ENCODE measurements around the gene DHX38. TPM values are rescaled to one million over a fixed set of nuclear protein-coding genes. Genes with fewer than 3 reads are reported as not detected.

Gene DHX38
- total and polyA plus RNA-seq, 2 of the 13 experiments (the other 11 are each of a cell fraction or from before 2014, with no cell fraction given) = 54.4 to 85.9 TPM

GRCh38 chr16:72162105-72162692 lies 68.6 kb downstream of the DHX38 start (continued):
- TF ChIP-seq TIGD3 (CRISPR knock-in tag; IDR thresholded peaks at IDR 0.05; ENCODE audit: borderline replicate concordance) = no peak

Other genes starting within 250 kb of the DHX38 start
- gene ATXN1L, start 247.9 kb upstream of the DHX38 start, total RNA-seq (2016; rRNA removed; fragmentation: Illumina TruSeq; extraction: Trizol) = 22.4 and 23.6 TPM in 2 replicates
- gene ATXN1L, start 247.9 kb upstream of the DHX38 start, polyA plus RNA-seq (2011; rRNA removed) = 19.6 and 20.0 TPM in 2 replicates
- gene ZNF821, start 209.7 kb upstream of the DHX38 start, total RNA-seq (2016; rRNA removed; fragmentation: Illumina TruSeq; extraction: Trizol) = 6.0 and 7.0 TPM in 2 replicates
- gene ZNF821, start 209.7 kb upstream of the DHX38 start, polyA plus RNA-seq (2011; rRNA removed) = 8.2 and 9.1 TPM in 2 replicates
- 346 and 497 TPM in 2 replicates for gene IST1, start 198.3 kb upstream of the DHX38 start, total RNA-seq (2016; rRNA removed; fragmentation: Illumina TruSeq; extraction: Trizol)
- gene IST1, start 198.3 kb upstream of the DHX38 start, polyA plus RNA-seq (2011; rRNA removed) = 402 and 415 TPM in 2 replicates
- 0.02 TPM in 1 of 2 replicates, not detected in the other for gene PKD1L3, start 93.4 kb upstream of the DHX38 start, total RNA-seq (2016; rRNA removed; fragmentation: Illumina TruSeq; extraction: Trizol)
- gene PKD1L3, start 93.4 kb upstream of the DHX38 start, polyA plus RNA-seq (2011; rRNA removed) = 0.01 TPM in 1 of 2 replicates, not detected in the other
- gene DHODH, start 85.1 kb upstream of the DHX38 start, total RNA-seq (2016; rRNA removed; fragmentation: Illumina TruSeq; extraction: Trizol) = 12.7 and 16.4 TPM in 2 replicates
- gene DHODH, start 85.1 kb upstream of the DHX38 start, polyA plus RNA-seq (2011; rRNA removed) = 9.7 and 10.7 TPM in 2 replicates
- gene HP, start 39.3 kb upstream of the DHX38 start, total RNA-seq (2016; rRNA removed; fragmentation: Illumina TruSeq; extraction: Trizol) = 204 and 387 TPM in 2 replicates
- gene HP, start 39.3 kb upstream of the DHX38 start, polyA plus RNA-seq (2011; rRNA removed) = 524 and 697 TPM in 2 replicates
- 29.5 and 50.5 TPM in 2 replicates for gene HPR, start 30.6 kb upstream of the DHX38 start, total RNA-seq (2016; rRNA removed; fragmentation: Illumina TruSeq; extraction: Trizol)
- gene HPR, start 30.6 kb upstream of the DHX38 start, polyA plus RNA-seq (2011; rRNA removed) = 107 and 123 TPM in 2 replicates
- gene TXNL4B, start 227 bp upstream of the DHX38 start, total RNA-seq (2016; rRNA removed; fragmentation: Illumina TruSeq; extraction: Trizol) = 18.3 and 24.4 TPM in 2 replicates
- gene TXNL4B, start 227 bp upstream of the DHX38 start, polyA plus RNA-seq (2011; rRNA removed) = 14.5 and 17.4 TPM in 2 replicates
- 2.4 and 3.8 TPM in 2 replicates for gene PMFBP1, start 78.3 kb downstream of the DHX38 start, total RNA-seq (2016; rRNA removed; fragmentation: Illumina TruSeq; extraction: Trizol)
- 1.9 and 3.3 TPM in 2 replicates for gene PMFBP1, start 78.3 kb downstream of the DHX38 start, polyA plus RNA-seq (2011; rRNA removed)